Tibial artery (tissue), 4 donors: ENCODE measurements around the gene AKAP13.

Source experiments
- DNase-seq, 2 donors: peaks; one replicate each; pipeline ENCODE4 v3.0.0-alpha.2; 2019
- H3K27ac ChIP-seq, 2 donors: fragments of 200-600 bp; sonication (generic) in 1 of 2; 1 replicate in 1 of 2; 2 replicates in 1 of 2; pipeline ENCODE4 v1.5.1; 2018 to 2019; ENCODE audit warnings: mild to moderate bottlenecking in 1 of 2
- H3K27me3 ChIP-seq, 2 donors: fragments of 200-600 bp; sonication (generic) in 1 of 2; one replicate each; pipeline versions ENCODE4 v1.5.1 to v1.6.0; 2016 to 2019
- H3K36me3 ChIP-seq, 3 donors: fragments of 200-600 bp; sonication (generic) in 2 of 3; one replicate each; pipeline ENCODE4 v1.5.1; 2016 to 2019; ENCODE audit warnings: mild to moderate bottlenecking in 2 of 3
- H3K4me1 ChIP-seq, 4 donors: fragments of 200-600 bp; sonication (generic) in 2 of 4; 1 replicate in 3 of 4; 2 replicates in 1 of 4; pipeline ENCODE4 v1.5.1; 2016 to 2019
- H3K4me3 ChIP-seq, 2 donors: fragments of 200-600 bp; sonication (generic) in 1 of 2; 1 replicate in 1 of 2; 2 replicates in 1 of 2; pipeline ENCODE4 v1.5.1; 2018 to 2019; ENCODE audit warnings: mild to moderate bottlenecking in 2 of 2
- H3K9me3 ChIP-seq, 3 donors: fragments of 200-600 bp; sonication (generic) in 1 of 3; one replicate each; pipeline ENCODE4 v1.5.1; 2016 to 2019
- CTCF ChIP-seq, 2 experiments: fragments of 200-600 bp in 1 of 2; fragments of 450-650 bp in 1 of 2; IDR thresholded peaks; one replicate each; pipeline ENCODE4 v1.5.1; 2017 to 2019; ENCODE audit warnings: antibody characterized with exemption in 2 of 2, mild to moderate bottlenecking in 1 of 2, moderate library complexity in 1 of 2
- intact Hi-C: fragments of 100-400 bp; cut with DNase I; formaldehyde crosslinking; loops from one replicate; pipeline ENCODE4 v1.15.0; 2023; ENCODE audit warnings: low total_unique reads

The AKAP13 gene

GRCh38 chr15:85579957-85580694 is 199.7 kb downstream of the AKAP13 start:
- Histone ChIP-seq H3K4me3 (peak overlapping the region in 1 of 2 donors; percentile 2), H3K9me3 (no peaks in the 10 kb centered on the region), H3K27ac (peak overlapping the region; percentile 42 to 63), H3K36me3 (peaks cover 0 to 33% (median 8%) of the 10 kb centered on the region in 3 donors), H3K27me3 (no peaks in the 10 kb centered on the region), H3K4me1 (peaks cover 0 to 59% (median 27%) of the 10 kb centered on the region in 4 donors)
- no peak for TF ChIP-seq CTCF (IDR thresholded peaks at IDR 0.05)
- DNase-seq: peak in 1 of 2 donors; percentile 48
- intact Hi-C loops: loop anchor here (5.0 kb wide), 1 partner anchor 43 kb away; no protein-coding TSS in a partner anchor

- H3K27me3 ChIP-seq: no peaks in the 10 kb centered on the region
- no peaks in the 10 kb centered on the region for H3K9me3 ChIP-seq
- intact Hi-C loops: no loop called here
- peak overlapping the region; percentile 2 to 34 for H3K4me3 ChIP-seq
- no peak for TF ChIP-seq CTCF (IDR thresholded peaks at IDR 0.05)
- peak overlapping the region; percentile 42 to 63 for H3K27ac ChIP-seq
- peaks cover 0 to 52% (median 21%) of the 10 kb centered on the region in 4 donors for H3K4me1 ChIP-seq
- H3K36me3 ChIP-seq: peaks cover 0 to 33% (median 8%) of the 10 kb centered on the region in 3 donors
- DNase-seq: peak in 1 of 2 donors; percentile 50
These were observed 200.5 kb downstream of the AKAP13 start for GRCh38 chr15:85580879-85581278.

GRCh38 chr15:85581495-85581894 is 201.1 kb downstream of the AKAP13 start:
- Histone ChIP-seq H3K36me3 (peaks cover 0 to 33% (median 8%) of the 10 kb centered on the region in 3 donors), H3K4me3 (peak overlapping the region in 1 of 2 donors; percentile 34), H3K27ac (peak overlapping the region; percentile 42 to 63), H3K4me1 (peaks cover 0 to 45% (median 18%) of the 10 kb centered on the region in 4 donors), H3K27me3 (no peaks in the 10 kb centered on the region), H3K9me3 (no peaks in the 10 kb centered on the region)
- intact Hi-C loops: no loop called here
- TF ChIP-seq CTCF (IDR thresholded peaks at IDR 0.05): no peak
- peak; percentile 78 to 85 for DNase-seq

GRCh38 chr15:85582131-85583079 is 202.0 kb downstream of the AKAP13 start:
- TF ChIP-seq CTCF (IDR thresholded peaks at IDR 0.05): no peak
- DNase-seq: peak; percentile 60 to 77
- peaks cover 0 to 36% (median 13%) of the 10 kb centered on the region in 4 donors for H3K4me1 ChIP-seq

GRCh38 chr15:85583442-85583841 is 203.0 kb downstream of the AKAP13 start:
- peak overlapping the region; percentile 34 to 37 for H3K4me3 ChIP-seq
- no peaks in the 10 kb centered on the region for H3K9me3 ChIP-seq
- no peak for DNase-seq
- peaks cover 0 to 44% (median 13%) of the 10 kb centered on the region in 4 donors for H3K4me1 ChIP-seq
- intact Hi-C loops: no loop called here
- peak overlapping the region; percentile 42 to 63 for H3K27ac ChIP-seq
- no peaks in the 10 kb centered on the region for H3K27me3 ChIP-seq
- H3K36me3 ChIP-seq: peaks cover 0 to 33% (median 8%) of the 10 kb centered on the region in 3 donors
- TF ChIP-seq CTCF (IDR thresholded peaks at IDR 0.05): no peak

More at GRCh38 chr15:85582131-85583079, 202.0 kb downstream of the AKAP13 start:
- intact Hi-C loops: no loop called here
- Histone ChIP-seq H3K36me3 (peaks cover 0 to 33% (median 8%) of the 10 kb centered on the region in 3 donors), H3K4me3 (peak overlapping the region; percentile 34 to 37), H3K27ac (peak overlapping the region; percentile 42 to 63), H3K9me3 (no peaks in the 10 kb centered on the region), H3K27me3 (no peaks in the 10 kb centered on the region)
